T-cell (primary cell): ENCODE measurements around the gene PCDHGA2. TPM values are rescaled to one million over a fixed set of nuclear protein-coding genes. Genes with fewer than 3 reads are reported as not detected.

Experiments
- ATAC-seq, 4 experiments: fragments of 200-7000 bp in 3 of 4; fragments of 150-1000 bp in 1 of 4; cut with Tn5 transposase; replicated peaks in 1 of 4; 1 replicate in 3 of 4; 2 replicates in 1 of 4; pipeline ENCODE4 v1.10.0; 2021; ENCODE audit warnings: moderate library complexity in 3 of 4, mild to moderate bottlenecking in 2 of 4, moderate number of reproducible peaks in 1 of 4
- CTCF ChIA-PET, 2 donors: fragments of 300-600 bp; sonication (Branson Sonifier 250); formaldehyde crosslinking; loops; one replicate each; lab custom pipeline; 2022; ENCODE audit warnings: antibody characterized with exemption in 2 of 2; lab: Charles Lee
- POLR2A ChIA-PET, 2 donors: fragments of 300-600 bp; sonication (Branson Sonifier 250); formaldehyde crosslinking; loops; one replicate each; lab custom pipeline; 2022; ENCODE audit warnings: antibody characterized with exemption in 2 of 2; lab: Charles Lee
- DNase-seq, 35 experiments: peaks; one replicate each; pipeline versions ENCODE4 v3.0.0 to v3.0.0-alpha.2; 2013 to 2023
- H3K27ac ChIP-seq: one replicate; pipeline ENCODE4 v1.5.1; 2013; ENCODE audit warnings: low read length
- H3K27me3 ChIP-seq, 2 experiments: replicated peaks in 1 of 2; 1 replicate in 1 of 2; 2 replicates in 1 of 2; pipeline versions ENCODE4 v1.6.1 to v1.7.0; 2013; ENCODE audit warnings: low read length in 1 of 2, mixed read lengths in 1 of 2; ENCODE audit not compliant: control insufficient read depth in 2 of 2, insufficient read depth in 2 of 2; ENCODE audit errors: extremely low read depth in 1 of 2
- H3K36me3 ChIP-seq, 2 donors: 1 replicate in 1 of 2; 2 replicates in 1 of 2; pipeline versions ENCODE4 v1.6.1 to v1.7.0; 2013; ENCODE audit warnings: low read length in 1 of 2; ENCODE audit not compliant: control insufficient read depth in 2 of 2, insufficient read depth in 1 of 2; ENCODE audit errors: extremely low read depth in 1 of 2
- H3K4me1 ChIP-seq, 2 experiments: 1 replicate in 1 of 2; 2 replicates in 1 of 2; pipeline versions ENCODE4 v1.6.1 to v1.7.0; 2013; ENCODE audit warnings: low read length in 2 of 2, mixed read lengths in 1 of 2; ENCODE audit not compliant: insufficient read depth in 2 of 2, control insufficient read depth in 1 of 2; ENCODE audit errors: extremely low read depth in 1 of 2
- H3K4me3 ChIP-seq, 2 donors: 1 replicate in 1 of 2; 2 replicates in 1 of 2; pipeline versions ENCODE4 v1.5.1 to v1.7.0; 2013; ENCODE audit warnings: mild to moderate bottlenecking in 2 of 2, low read length in 1 of 2, moderate library complexity in 1 of 2; ENCODE audit not compliant: control insufficient read depth in 1 of 2; ENCODE audit errors: extremely low read depth in 1 of 2
- H3K9me3 ChIP-seq: 2 replicates; pipeline ENCODE4 v1.7.0; 2013
- H3K27ac Mint-ChIP-seq, 2 donors: one replicate each; pipeline ENCODE4 v1.8.0; 2020 to 2021; ENCODE audit warnings: mild to moderate bottlenecking in 2 of 2, mixed read lengths in 2 of 2
- H3K27me3 Mint-ChIP-seq, 2 donors: one replicate each; pipeline ENCODE4 v1.8.0; 2021 to 2022; ENCODE audit warnings: mixed read lengths in 2 of 2
- H3K36me3 Mint-ChIP-seq: one replicate; pipeline ENCODE4 v1.8.0; 2021; ENCODE audit warnings: mixed read lengths
- H3K4me1 Mint-ChIP-seq, 3 donors: one replicate each; pipeline ENCODE4 v1.8.0; 2020 to 2022; ENCODE audit warnings: mixed read lengths in 3 of 3, mild to moderate bottlenecking in 1 of 3
- H3K4me3 Mint-ChIP-seq, 3 donors: one replicate each; pipeline ENCODE4 v1.8.0; 2020 to 2022; ENCODE audit warnings: mild to moderate bottlenecking in 3 of 3, mixed read lengths in 3 of 3, moderate library complexity in 3 of 3
- H3K9me3 Mint-ChIP-seq, 3 donors: one replicate each; pipeline ENCODE4 v1.8.0; 2020 to 2022; ENCODE audit warnings: mixed read lengths in 3 of 3
- WGBS: methylation state at CpG from one replicate; pipeline ENCODE4 v1.1.5; 2013; ENCODE audit warnings: missing lambda C conversion rate; ENCODE audit not compliant: insufficient coverage; 5-methylcytosine and 5-hydroxymethylcytosine counted together
- total RNA-seq, 35 experiments: library from RNA in 6 of 35; stranded (reverse) in 6 of 35; fragments of 120-200 nt in 1 of 35; gene quantifications; one replicate each; pipeline versions ENCODE4 v1.2.1 to v1.2.4 and lab custom pipeline; 2013 to 2026

Gene PCDHGA2
- total RNA-seq, 5 donors from 2014 or later (not counting 1 experiment from before 2014, with no cell fraction given) = 0.13 to 0.15 TPM; not detected in 3

DNA sequence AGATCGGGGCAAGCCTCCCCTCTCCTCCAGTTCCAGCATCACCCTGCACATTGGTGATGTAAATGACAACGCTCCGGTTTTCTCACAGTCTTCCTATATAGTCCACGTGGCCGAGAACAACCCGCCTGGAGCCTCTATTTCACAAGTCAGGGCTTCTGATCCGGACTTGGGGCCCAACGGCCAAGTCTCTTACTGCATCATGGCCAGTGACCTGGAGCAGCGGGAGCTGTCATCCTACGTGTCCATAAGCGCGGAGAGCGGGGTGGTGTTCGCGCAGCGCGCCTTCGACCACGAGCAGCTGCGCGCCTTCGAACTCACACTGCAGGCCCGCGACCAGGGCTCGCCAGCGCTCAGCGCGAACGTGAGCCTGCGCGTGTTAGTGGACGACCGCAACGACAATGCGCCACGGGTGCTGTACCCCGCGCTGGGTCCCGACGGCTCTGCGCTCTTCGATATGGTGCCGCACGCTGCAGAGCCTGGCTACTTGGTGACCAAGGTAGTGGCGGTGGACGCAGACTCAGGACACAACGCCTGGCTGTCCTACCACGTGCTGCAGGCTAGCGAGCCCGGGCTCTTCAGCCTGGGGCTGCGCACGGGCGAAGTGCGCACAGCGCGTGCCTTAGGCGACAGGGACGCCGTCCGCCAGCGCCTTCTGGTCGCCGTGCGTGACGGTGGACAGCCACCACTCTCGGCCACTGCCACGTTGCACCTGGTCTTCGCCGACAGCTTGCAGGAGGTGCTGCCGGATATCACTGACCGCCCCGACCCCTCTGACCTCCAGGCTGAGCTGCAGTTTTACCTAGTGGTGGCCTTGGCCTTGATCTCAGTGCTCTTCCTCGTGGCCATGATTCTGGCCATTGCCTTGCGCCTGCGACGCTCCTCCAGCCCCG lies 50.8 kb downstream of the PCDHGA2 start:
- Histone ChIP-seq H3K9me3 (peaks cover 13% of the 10 kb centered on the region), H3K4me1 (no peaks in the 10 kb centered on the region), H3K36me3 (no peaks in the 10 kb centered on the region), H3K4me3 (peak overlapping the region in 1 of 2 donors; percentile 32), H3K27me3 (peaks cover 22 to 50% of the 10 kb centered on the region in 2 experiments), H3K27ac (no peak overlapping the region)
- H3K27ac Mint-ChIP-seq = no peak overlapping the region
- ATAC-seq (no peak), DNase-seq (no peak)
- peaks cover 16% of the 10 kb centered on the region for H3K36me3 Mint-ChIP-seq
- H3K4me1 Mint-ChIP-seq = no peaks in the 10 kb centered on the region
- peaks cover 72 to 80% of the 10 kb centered on the region in 2 donors for H3K27me3 Mint-ChIP-seq
- H3K4me3 Mint-ChIP-seq = peak overlapping the region in 1 of 3 donors; percentile 27
- ChIA-PET CTCF (interaction anchor here in 1 of 2 donors (0.5 kb wide), 1 partner anchor 59 kb away, joined by 3 read pairs; the partner anchor contains the start of gene PCDHGA1), POLR2A (no interaction called here)
- peaks cover 13 to 53% (median 33%) of the 10 kb centered on the region in 3 donors for H3K9me3 Mint-ChIP-seq
- 57% methylated on average over 77 of the region's 77 CpGs for WGBS

DNA sequence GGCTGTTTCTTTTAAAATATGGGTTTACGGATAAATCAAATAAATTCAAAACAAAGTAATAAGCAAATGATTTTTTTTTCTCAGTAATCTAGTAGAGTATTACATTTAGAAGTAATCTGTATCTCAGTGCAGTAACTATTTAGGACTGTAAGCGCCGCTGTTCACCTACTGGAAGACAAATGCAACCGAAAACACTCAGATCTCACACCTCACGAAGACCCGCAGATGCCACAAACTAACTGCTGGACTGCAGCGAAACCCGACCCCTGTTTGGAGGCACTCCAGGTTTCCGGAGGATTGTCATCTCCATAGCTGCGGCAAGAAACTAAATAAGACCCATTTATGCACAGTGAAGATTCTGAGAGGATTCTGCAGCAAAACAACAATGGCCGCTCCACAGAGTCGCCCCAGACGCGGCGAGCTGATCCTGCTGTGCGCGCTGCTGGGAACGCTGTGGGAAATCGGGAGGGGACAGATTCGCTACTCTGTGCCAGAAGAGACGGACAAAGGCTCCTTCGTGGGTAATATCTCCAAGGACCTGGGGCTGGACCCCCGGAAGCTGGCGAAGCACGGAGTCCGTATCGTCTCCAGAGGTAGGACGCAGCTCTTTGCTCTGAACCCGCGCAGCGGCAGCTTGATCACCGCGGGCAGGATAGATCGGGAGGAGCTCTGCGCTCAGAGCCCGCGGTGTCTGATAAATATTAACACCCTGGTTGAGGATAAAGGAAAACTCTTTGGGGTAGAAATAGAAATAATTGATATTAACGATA lies 54.1 kb downstream of the PCDHGA2 start, which contains the start of gene PCDHGA8:
Gene PCDHGA8 (plus strand): TSS at position 205 of the 770 bp plus-strand sequence. CDS start 181 bp downstream, at position 386.
- no peak for DNase-seq
- 39% methylated on average over 30 of the region's 38 CpGs for WGBS
- peak within 1 kb of the TSS in 2 of 3 donors; percentile 21 to 27 for H3K4me3 Mint-ChIP-seq
- ATAC-seq = no peak
- CTCF ChIA-PET = no interaction called here
- H3K36me3 ChIP-seq = no peaks in the 10 kb centered on the region
- H3K27ac Mint-ChIP-seq = peak within 1 kb of the TSS in 1 of 2 donors; percentile 46
- H3K27me3 Mint-ChIP-seq = peaks cover 61 to 76% of the 10 kb centered on the region in 2 donors
- H3K27ac ChIP-seq = no peak within 1 kb of the TSS
- peaks cover 0 to under 1% of the 10 kb centered on the region in 2 experiments for H3K4me1 ChIP-seq
- no peaks in the 10 kb centered on the region for H3K4me1 Mint-ChIP-seq
- POLR2A ChIA-PET = interaction anchor here (0.6 to 0.7 kb wide), 2 partner anchors 62 to 574 kb away, joined by 3 to 9 read pairs; no protein-coding TSS in a partner anchor
- peaks cover 7% of the 10 kb centered on the region for H3K9me3 ChIP-seq
- peaks cover 9% of the 10 kb centered on the region for H3K36me3 Mint-ChIP-seq
- peaks cover 13 to 39% (median 26%) of the 10 kb centered on the region in 3 donors for H3K9me3 Mint-ChIP-seq
- H3K4me3 ChIP-seq = peak within 1 kb of the TSS in 1 of 2 donors; percentile 25
- H3K27me3 ChIP-seq = peaks cover 29 to 51% of the 10 kb centered on the region in 2 experiments

Other genes starting within 250 kb of the PCDHGA2 start
- gene PCDHB2, start 244.1 kb upstream of the PCDHGA2 start, total RNA-seq = 1 to 10 TPM in 1 of 5 donors, under 1 TPM in 1, not detected in 3; 0.09 to 1.4 TPM
- gene PCDHB3, start 238.3 kb upstream of the PCDHGA2 start, total RNA-seq = 1 to 10 TPM in 1 of 5 donors, not detected in 4; 1.2 TPM
- gene PCDHB4, start 216.9 kb upstream of the PCDHGA2 start, total RNA-seq = not detected
- gene PCDHB5, start 203.6 kb upstream of the PCDHGA2 start, total RNA-seq = under 1 TPM in 3 of 5 donors, not detected in 2; 0.09 to 0.32 (median 0.30) TPM
- gene PCDHB6, start 188.7 kb upstream of the PCDHGA2 start, total RNA-seq = not detected
- not detected for gene PCDHB7, start 166.1 kb upstream of the PCDHGA2 start, total RNA-seq
- not detected for gene PCDHB8, start 161.0 kb upstream of the PCDHGA2 start, total RNA-seq
- gene PCDHB16, start 156.4 kb upstream of the PCDHGA2 start, total RNA-seq = not detected
- gene PCDHB9, start 151.6 kb upstream of the PCDHGA2 start, total RNA-seq = under 1 TPM in 3 of 5 donors, not detected in 2; 0.09 to 0.26 (median 0.23) TPM
- gene PCDHB10, start 146.4 kb upstream of the PCDHGA2 start, total RNA-seq = not detected
- gene PCDHB11, start 139.1 kb upstream of the PCDHGA2 start, total RNA-seq = not detected
- gene PCDHB12, start 130.0 kb upstream of the PCDHGA2 start, total RNA-seq = not detected
- gene PCDHB13, start 124.8 kb upstream of the PCDHGA2 start, total RNA-seq = under 1 TPM in 1 of 5 donors, not detected in 4; 0.06 TPM
- gene PCDHB14, start 115.4 kb upstream of the PCDHGA2 start, total RNA-seq = under 1 TPM in 1 of 5 donors, not detected in 4; 0.12 TPM
- under 1 TPM in 2 of 5 donors, not detected in 3; 0.12 to 0.16 TPM for gene PCDHB15, start 93.4 kb upstream of the PCDHGA2 start, total RNA-seq
- 1 to 10 TPM in 2 of 5 donors, under 1 TPM in 2, not detected in 1; 0.49 to 2.0 (median 0.97) TPM for gene SLC25A2, start 34.7 kb upstream of the PCDHGA2 start, total RNA-seq
- 100 to 1,000 TPM in 3 of 5 donors, 10 to 100 TPM in 2; 83.7 to 103 (median 101) TPM for gene TAF7, start 18.0 kb upstream of the PCDHGA2 start, total RNA-seq
- gene PCDHGA1, start 8.2 kb upstream of the PCDHGA2 start, total RNA-seq = under 1 TPM in 4 of 5 donors, not detected in 1; 0.16 to 0.38 (median 0.31) TPM
- gene PCDHGA3, start 5.1 kb downstream of the PCDHGA2 start, total RNA-seq = under 1 TPM in 2 of 5 donors, not detected in 3; 0.09 to 0.20 TPM
- gene PCDHGB1, start 11.3 kb downstream of the PCDHGA2 start, total RNA-seq = under 1 TPM in 2 of 5 donors, not detected in 3; 0.13 to 0.19 TPM
- gene PCDHGA4, start 16.3 kb downstream of the PCDHGA2 start, total RNA-seq = under 1 TPM in 4 of 5 donors, not detected in 1; 0.18 to 0.37 (median 0.28) TPM
- under 1 TPM; 0.16 to 0.62 (median 0.47) TPM for gene PCDHGB2, start 21.2 kb downstream of the PCDHGA2 start, total RNA-seq
- under 1 TPM in 3 of 5 donors, not detected in 2; 0.06 to 0.43 (median 0.41) TPM for gene PCDHGA5, start 25.4 kb downstream of the PCDHGA2 start, total RNA-seq
- under 1 TPM; 0.20 to 0.85 (median 0.41) TPM for gene PCDHGB3, start 31.5 kb downstream of the PCDHGA2 start, total RNA-seq
- under 1 TPM; 0.19 to 0.64 (median 0.28) TPM for gene PCDHGA6, start 35.1 kb downstream of the PCDHGA2 start, total RNA-seq
- under 1 TPM; 0.16 to 0.53 (median 0.21) TPM for gene PCDHGA7, start 44.0 kb downstream of the PCDHGA2 start, total RNA-seq
- under 1 TPM; 0.09 to 0.29 (median 0.19) TPM for gene PCDHGB4, start 48.9 kb downstream of the PCDHGA2 start, total RNA-seq
- under 1 TPM in 3 of 5 donors, not detected in 2; 0.05 to 0.13 (median 0.09) TPM for gene PCDHGA8, start 53.9 kb downstream of the PCDHGA2 start, total RNA-seq
- under 1 TPM; 0.26 to 0.96 (median 0.39) TPM for gene PCDHGB5, start 59.2 kb downstream of the PCDHGA2 start, total RNA-seq
- gene PCDHGA9, start 64.0 kb downstream of the PCDHGA2 start, total RNA-seq = under 1 TPM in 4 of 5 donors, not detected in 1; 0.14 to 0.26 (median 0.19) TPM
- gene PCDHGB6, start 69.3 kb downstream of the PCDHGA2 start, total RNA-seq = under 1 TPM in 4 of 5 donors, not detected in 1; 0.19 to 0.59 (median 0.37) TPM
- under 1 TPM; 0.10 to 0.53 (median 0.32) TPM for gene PCDHGA10, start 74.2 kb downstream of the PCDHGA2 start, total RNA-seq
- gene PCDHGB7, start 78.9 kb downstream of the PCDHGA2 start, total RNA-seq = under 1 TPM; 0.16 to 0.33 (median 0.22) TPM
- gene PCDHGA11, start 82.3 kb downstream of the PCDHGA2 start, total RNA-seq = under 1 TPM in 4 of 5 donors, not detected in 1; 0.06 to 0.44 (median 0.11) TPM
- under 1 TPM in 4 of 5 donors, not detected in 1; 0.09 to 0.53 (median 0.22) TPM for gene PCDHGA12, start 91.7 kb downstream of the PCDHGA2 start, total RNA-seq
- under 1 TPM in 4 of 5 donors, not detected in 1; 0.12 to 0.30 (median 0.24) TPM for gene PCDHGC3, start 137.2 kb downstream of the PCDHGA2 start, total RNA-seq
- under 1 TPM in 2 of 5 donors, not detected in 3; 0.18 to 0.51 TPM for gene PCDHGC4, start 146.3 kb downstream of the PCDHGA2 start, total RNA-seq
- gene PCDHGC5, start 150.3 kb downstream of the PCDHGA2 start, total RNA-seq = not detected